CD4-positive, alpha-beta T cell treated with Interleukin-17A for 4 hours (primary cell): ENCODE measurements around the gene CYP2A7.
"Not testable (repeated sequence)": the region's sequence is repeated elsewhere in the genome, so short reads cannot be mapped to it uniquely, and the experiment has no call there.

Source experiments
- DNase-seq: peaks from one replicate; pipeline ENCODE4 v3.0.0-alpha.2; 2020; ENCODE audit warnings: mixed read lengths

CYP2A7 gene

DNA sequence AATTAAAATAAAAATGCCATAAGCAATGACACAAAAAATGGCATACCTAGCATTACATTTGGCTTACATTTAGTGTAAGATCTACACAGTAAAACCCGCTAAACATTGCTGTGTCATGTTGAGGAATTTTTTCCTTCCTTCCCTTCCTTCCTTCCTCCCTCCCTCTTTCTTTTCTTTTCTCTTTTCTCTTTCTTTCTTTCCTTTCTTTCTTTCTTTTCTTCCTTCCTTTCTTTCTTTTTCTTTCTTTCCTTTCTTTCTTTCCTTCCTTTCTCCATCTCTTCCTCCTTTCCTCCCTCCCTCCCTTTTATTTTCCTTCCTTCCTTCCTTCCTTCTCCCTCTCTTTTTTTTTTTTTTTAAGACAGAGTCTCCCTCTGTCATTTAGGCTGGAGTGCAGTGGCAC, 43.6 kb downstream of the CYP2A7 start:
- DNase-seq: not testable (repeated sequence)

- DNase-seq: no peak
These were observed 45.1 kb downstream of the CYP2A7 start for GRCh38 chr19:40836754-40837429.

DNA sequence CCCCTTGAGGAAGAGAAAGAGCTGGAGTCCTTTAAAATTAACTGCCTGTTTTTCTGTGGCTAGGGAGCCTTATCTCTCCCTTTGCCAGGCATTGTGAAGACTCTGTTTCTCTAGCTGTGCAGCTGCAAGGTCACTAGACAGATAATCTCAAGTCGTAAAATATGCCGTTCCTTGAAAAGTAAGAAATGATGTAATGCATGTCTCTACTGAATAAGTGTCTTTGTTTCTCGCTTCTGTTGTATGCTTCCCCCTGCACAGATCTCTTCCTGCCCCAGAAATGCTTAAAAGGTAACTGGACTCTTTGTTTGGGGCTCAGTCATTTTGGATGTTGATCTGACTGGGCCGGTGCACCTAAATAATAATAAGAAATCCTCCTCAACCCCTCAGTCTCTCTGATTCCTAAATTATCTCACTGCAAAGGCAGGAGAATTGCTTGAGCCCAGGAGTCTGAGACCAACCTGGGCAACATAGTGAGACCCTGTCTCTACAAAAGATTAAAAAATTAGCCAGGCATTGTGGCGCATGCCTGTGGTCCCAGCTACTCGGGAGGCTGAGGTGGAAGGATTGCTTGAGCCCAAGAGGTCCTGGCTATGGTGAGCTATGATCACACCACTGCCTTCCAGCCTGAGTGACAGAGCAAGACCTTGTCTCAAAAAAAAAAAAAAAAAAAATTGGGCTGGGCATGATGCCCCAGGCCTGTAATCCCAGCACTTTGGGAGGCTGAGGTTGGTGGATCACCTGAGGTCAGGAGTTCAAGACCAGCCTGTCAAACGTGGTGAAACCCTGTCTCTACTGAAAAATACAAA, 48.1 kb downstream of the CYP2A7 start:
- not testable (repeated sequence) for DNase-seq

- DNase-seq: not testable (repeated sequence)
These were observed 49.6 kb downstream of the CYP2A7 start for GRCh38 chr19:40832431-40832790.

DNA sequence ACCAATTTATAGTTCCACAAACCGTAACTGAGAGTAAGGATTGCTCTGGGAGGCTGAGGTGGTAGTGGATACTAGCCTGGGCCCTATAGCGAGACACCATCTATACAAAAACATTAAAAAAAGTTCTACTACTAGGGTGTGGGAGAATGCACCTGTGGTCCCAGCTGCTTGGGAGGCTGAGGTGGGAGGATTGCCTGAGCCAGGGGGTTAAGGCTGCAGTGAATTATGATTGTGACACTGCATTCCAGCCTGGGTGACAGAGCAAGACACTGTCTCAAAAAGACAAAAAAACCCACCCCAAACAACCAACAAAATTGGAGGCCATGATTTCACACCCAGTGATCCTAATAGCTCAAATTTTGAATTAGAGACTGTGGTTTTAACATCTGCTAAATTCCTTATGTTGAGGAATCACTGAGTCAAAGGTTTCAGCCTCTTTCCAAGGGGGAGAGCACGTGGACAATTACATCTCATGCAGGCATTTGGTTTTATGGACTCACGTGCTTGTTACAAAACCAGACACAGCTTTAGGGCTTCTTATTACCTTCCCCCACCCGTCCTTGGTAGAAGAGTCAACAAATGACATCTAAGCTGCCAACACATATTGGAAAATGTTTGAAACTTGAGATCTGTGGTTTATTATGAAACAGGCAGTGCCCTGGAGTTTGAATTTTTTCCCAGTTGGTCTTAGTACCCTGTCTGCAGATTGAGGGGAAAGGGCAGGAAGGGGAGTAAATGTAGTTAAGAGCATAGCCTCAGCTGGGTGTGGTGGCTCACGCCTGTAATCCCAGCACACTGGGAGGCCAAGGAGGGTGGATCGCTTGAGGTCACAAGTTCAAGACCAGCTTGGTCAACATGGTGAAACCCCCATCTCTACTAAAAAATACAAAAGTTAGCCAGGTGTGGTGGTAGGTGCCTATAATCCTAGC, 50.3 kb downstream of the CYP2A7 start:
- DNase-seq: no peak

DNA sequence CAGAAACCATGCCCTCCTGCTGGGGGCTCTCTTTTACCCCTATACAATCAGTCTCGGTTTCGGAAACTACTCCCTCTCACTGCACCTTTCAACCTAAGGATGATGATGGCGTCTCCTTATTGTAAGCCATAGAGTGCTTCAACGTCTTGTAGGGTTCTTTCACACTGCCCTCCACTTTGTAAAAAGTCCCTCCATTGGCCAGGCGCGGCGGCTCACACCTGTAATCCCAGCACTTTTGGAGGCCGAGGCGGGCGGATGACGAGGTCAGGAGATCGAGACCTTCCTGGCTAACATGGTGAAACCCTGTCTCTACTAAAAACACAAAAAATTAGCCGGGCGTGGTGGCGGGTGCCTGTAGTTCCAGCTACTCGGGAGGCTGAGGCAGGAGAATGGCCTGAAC, 51.3 kb downstream of the CYP2A7 start:
- DNase-seq: not testable (repeated sequence)

DNA sequence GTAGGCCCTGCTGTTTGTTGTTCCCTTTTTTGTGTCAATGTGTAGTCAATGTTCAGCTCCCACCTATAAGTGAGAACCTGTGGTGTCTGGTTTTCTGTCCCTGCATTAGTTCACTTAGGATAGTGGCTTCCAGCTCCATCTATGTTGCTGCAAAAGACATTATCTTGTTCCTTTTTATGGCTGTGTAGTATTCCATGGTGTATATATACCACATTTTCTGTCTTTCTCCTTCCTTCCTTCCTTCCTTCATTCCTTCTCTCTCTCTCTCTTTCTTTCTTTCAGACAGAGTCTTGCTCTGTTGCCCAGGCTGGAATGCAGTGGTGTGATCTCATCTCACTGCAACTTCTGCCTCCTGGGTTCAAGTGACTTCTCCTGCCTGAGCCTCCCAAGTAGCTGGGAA, 52.8 kb downstream of the CYP2A7 start:
- no peak for DNase-seq

DNA sequence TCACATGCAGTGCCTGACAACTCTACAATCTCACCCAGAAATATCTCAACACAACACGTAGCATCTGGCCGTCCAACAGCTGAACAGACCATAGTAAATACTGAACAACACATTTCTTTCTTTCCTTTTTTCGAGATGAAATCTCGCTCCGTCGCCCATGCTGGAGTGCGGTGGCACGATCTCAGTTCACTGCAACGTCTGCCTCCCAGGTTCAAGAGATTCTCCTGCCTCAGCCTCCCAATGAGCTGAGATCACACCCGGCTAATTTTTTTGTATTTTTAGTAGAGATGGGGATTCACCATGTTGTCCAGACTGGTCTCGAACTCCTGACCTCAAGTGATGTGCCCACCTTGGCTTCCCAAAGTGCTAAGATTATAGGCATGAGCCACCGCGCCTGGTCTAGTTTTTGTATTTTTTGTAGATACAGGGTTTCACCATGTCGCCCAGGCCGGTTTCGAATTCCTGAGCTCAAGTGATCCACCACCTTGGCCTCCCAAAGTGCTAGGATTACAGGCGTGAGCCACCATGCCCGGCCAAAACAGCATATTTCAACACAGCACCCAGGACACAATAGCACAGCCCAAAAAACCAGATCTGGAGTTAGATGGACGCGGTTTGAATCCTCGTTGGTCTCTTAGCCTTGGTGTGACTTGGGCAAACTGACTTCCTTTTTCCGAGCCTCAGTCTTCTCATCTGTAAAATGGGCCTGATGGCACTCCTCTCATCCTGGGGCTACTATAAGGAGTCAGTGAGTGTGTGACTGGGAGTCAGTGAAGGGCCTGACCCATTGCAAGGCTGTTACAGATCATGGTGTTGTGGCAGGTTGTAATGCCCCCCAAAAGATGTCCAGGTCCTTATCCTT, 54.4 kb downstream of the CYP2A7 start:
- DNase-seq: no peak

DNA sequence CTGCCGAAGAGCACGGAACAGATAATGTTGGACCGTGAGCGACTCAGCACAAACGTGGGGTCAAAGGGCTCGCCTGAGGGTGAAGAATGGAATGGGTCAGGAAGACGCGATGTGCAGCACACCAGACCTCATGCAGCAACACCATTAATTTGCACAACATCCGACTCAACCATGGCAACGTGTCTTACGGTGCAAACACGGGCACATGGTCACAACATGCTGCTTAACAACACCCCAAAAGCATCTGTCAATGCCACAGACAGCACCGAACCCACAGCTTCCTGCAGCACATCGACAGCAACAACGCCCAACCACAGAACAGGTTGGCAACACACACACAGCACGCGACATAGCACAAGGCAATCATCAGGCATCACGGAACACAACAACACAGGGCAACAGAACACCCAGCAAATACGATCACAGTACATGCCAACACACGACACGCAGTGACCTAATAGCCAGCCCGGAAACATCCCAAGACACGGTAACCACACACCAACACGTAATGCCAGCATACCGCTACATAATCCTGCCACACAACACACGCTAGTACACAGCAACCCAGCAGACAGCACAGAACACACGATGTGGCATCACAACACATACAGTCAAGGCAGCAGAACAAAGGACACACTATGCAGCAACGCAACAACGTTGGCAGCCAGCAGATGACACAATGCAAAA, 55.2 kb downstream of the CYP2A7 start:
- DNase-seq: peak; percentile 68

- not testable (repeated sequence) for DNase-seq
These were observed 55.7 kb downstream of the CYP2A7 start for GRCh38 chr19:40826312-40826698.

GRCh38 chr19:40825460-40826095, 56.5 kb downstream of the CYP2A7 start:
- not testable (repeated sequence) for DNase-seq
